Fibroblast of lung (primary cell): Measurements from ENCODE around the gene ARHGEF10L. TPM values are rescaled to one million over a fixed set of nuclear protein-coding genes. Genes with fewer than 3 reads are reported as not detected.

Experiments used
- DNase-seq, 2 donors: peaks; one replicate each; pipeline versions ENCODE4 v3.0.0 to v3.0.0-alpha.2; 2010; ENCODE audit warnings: low read depth in 2 of 2
- H2AFZ ChIP-seq: 2 replicates; pipeline ENCODE4 v1.5.1; 2012; ENCODE audit warnings: low read length, control low read depth, inconsistent platforms
- H3K27ac ChIP-seq: 2 replicates; pipeline ENCODE4 v1.5.1; 2011; ENCODE audit warnings: low read length, control low read depth; ENCODE audit not compliant: insufficient read depth
- H3K27me3 ChIP-seq: 2 replicates; pipeline ENCODE4 v1.5.1; 2011; ENCODE audit warnings: mild to moderate bottlenecking, low read length; ENCODE audit not compliant: control insufficient read depth, insufficient read depth
- H3K36me3 ChIP-seq: 2 replicates; pipeline ENCODE4 v1.5.1; 2011; ENCODE audit warnings: low read length; ENCODE audit not compliant: control insufficient read depth, insufficient read depth
- H3K4me1 ChIP-seq: 2 replicates; pipeline ENCODE4 v1.5.1; 2011; ENCODE audit warnings: low read length; ENCODE audit not compliant: control insufficient read depth, insufficient read depth; ENCODE audit errors: extremely low read depth
- H3K4me2 ChIP-seq: 2 replicates; pipeline ENCODE4 v1.5.1; 2011; ENCODE audit warnings: low read length, control low read depth; ENCODE audit not compliant: insufficient read depth; ENCODE audit errors: extremely low read depth
- H3K4me3 ChIP-seq, 4 experiments: fragments of 200-600 bp in 1 of 4; sonication (generic) in 1 of 4; replicated peaks in 1 of 4; 2 replicates each; pipeline ENCODE4 v1.5.1; 2011 to 2016; ENCODE audit warnings: low read length in 4 of 4, low read depth in 3 of 4, mild to moderate bottlenecking in 3 of 4, control low read depth in 2 of 4, inconsistent platforms in 1 of 4, mixed read lengths in 1 of 4; ENCODE audit not compliant: insufficient read depth in 1 of 4; ENCODE audit errors: control extremely low read depth in 1 of 4
- H3K79me2 ChIP-seq: 2 replicates; pipeline ENCODE4 v1.5.1; 2012; ENCODE audit warnings: mild to moderate bottlenecking, low read length, inconsistent platforms; ENCODE audit not compliant: control insufficient read depth, insufficient read depth
- H3K9ac ChIP-seq: 2 replicates; pipeline ENCODE4 v1.5.1; 2011; ENCODE audit warnings: mild to moderate bottlenecking, low read length, control low read depth; ENCODE audit not compliant: insufficient read depth
- H3K9me3 ChIP-seq: 2 replicates; pipeline ENCODE4 v1.5.1; 2012; ENCODE audit warnings: low read depth, low read length; ENCODE audit not compliant: control insufficient read depth, insufficient read depth
- H4K20me1 ChIP-seq: 2 replicates; pipeline ENCODE4 v1.5.1; 2011; ENCODE audit warnings: low read length; ENCODE audit not compliant: control insufficient read depth, insufficient read depth; ENCODE audit errors: extremely low read depth
- CTCF ChIP-seq, 2 donors: IDR thresholded peaks in 1 of 2; conservative IDR thresholded peaks in 1 of 2; 1 replicate in 1 of 2; 2 replicates in 1 of 2; pipeline ENCODE4 v1.5.1; 2011 to 2012; ENCODE audit warnings: low read length in 2 of 2, control low read depth in 1 of 2, inconsistent platforms in 1 of 2, low read depth in 1 of 2, mild to moderate bottlenecking in 1 of 2
- EZH2 ChIP-seq: IDR thresholded peaks from 2 replicates; pipeline ENCODE4 v1.5.1; 2012; ENCODE audit warnings: low read length, control low read depth, mild to moderate bottlenecking; ENCODE audit errors: missing control alignments
- polyA plus RNA-seq, 2 donors: library from polyadenylated mRNA; depleted of rRNA in 1 of 2; stranded (reverse) in 1 of 2; unstranded in 1 of 2; fragments of >200 nt; gene quantifications; 2 replicates each; pipeline ENCODE4 v1.2.1, GENCODE V29; 2011 to 2012; ENCODE audit warnings: missing spikeins in 1 of 2
- total RNA-seq: library from RNA; depleted of rRNA; stranded (reverse); fragments of >200 nt; gene quantifications from 2 replicates; pipeline ENCODE4 v1.2.1, GENCODE V29; 2014

Gene ARHGEF10L
- total and polyA plus RNA-seq, 2 donors (not counting 1 experiment from before 2014, with no cell fraction given): 11.2 to 24.3 TPM

- Histone ChIP-seq H3K9me3 (no peaks in the 10 kb centered on the region), H3K9ac (no peak overlapping the region), H3K36me3 (peaks cover 9% of the 10 kb centered on the region), H3K4me3 (no peak overlapping the region), H3K27me3 (no peaks in the 10 kb centered on the region), H3K4me1 (no peaks in the 10 kb centered on the region), H3K4me2 (no peak overlapping the region), H3K27ac (no peak overlapping the region), H4K20me1 (no peaks in the 10 kb centered on the region), H3K79me2 (no peaks in the 10 kb centered on the region), H2AFZ (no peak overlapping the region)
- TF ChIP-seq CTCF (conservative IDR thresholded peaks at IDR 0.05 in 1 of 2, IDR thresholded peaks at IDR 0.05 in 1 of 2; ENCODE audit: low read depth in 1 of 2, low read length in 2 of 2) (no peak), EZH2 (no peak)
- no peak for DNase-seq
Measured at GRCh38 chr1:17668195-17668594, 128.7 kb downstream of the ARHGEF10L start.

GRCh38 chr1:17668624-17669175, 129.2 kb downstream of the ARHGEF10L start:
- Histone ChIP-seq H3K79me2 (no peaks in the 10 kb centered on the region), H4K20me1 (no peaks in the 10 kb centered on the region), H3K9me3 (no peaks in the 10 kb centered on the region), H3K27ac (no peak overlapping the region), H3K4me1 (no peaks in the 10 kb centered on the region), H3K4me2 (no peak overlapping the region), H3K27me3 (no peaks in the 10 kb centered on the region), H3K9ac (no peak overlapping the region), H3K4me3 (no peak overlapping the region), H2AFZ (no peak overlapping the region), H3K36me3 (peaks cover 7% of the 10 kb centered on the region)
- TF ChIP-seq CTCF (conservative IDR thresholded peaks at IDR 0.05 in 1 of 2, IDR thresholded peaks at IDR 0.05 in 1 of 2; ENCODE audit: low read depth in 1 of 2, low read length in 2 of 2) (no peak), EZH2 (no peak)
- no peak for DNase-seq

GRCh38 chr1:17669305-17669704, 129.8 kb downstream of the ARHGEF10L start:
- H3K4me1 ChIP-seq: no peaks in the 10 kb centered on the region

More at GRCh38 chr1:17669305-17669704, 129.8 kb downstream of the ARHGEF10L start:
- Histone ChIP-seq H3K36me3 (peaks cover 7% of the 10 kb centered on the region), H3K79me2 (no peaks in the 10 kb centered on the region), H3K4me2 (no peak overlapping the region), H3K9ac (no peak overlapping the region), H3K4me3 (no peak overlapping the region), H3K27ac (no peak overlapping the region), H4K20me1 (no peaks in the 10 kb centered on the region), H2AFZ (no peak overlapping the region), H3K9me3 (no peaks in the 10 kb centered on the region), H3K27me3 (no peaks in the 10 kb centered on the region)
- DNase-seq: no peak
- TF ChIP-seq EZH2 (no peak), CTCF (conservative IDR thresholded peaks at IDR 0.05 in 1 of 2, IDR thresholded peaks at IDR 0.05 in 1 of 2; ENCODE audit: low read depth in 1 of 2, low read length in 2 of 2) (no peak)
